SK-N-MC (cell line): ENCODE results near the gene MERTK.

ENCODE experiments used
- EZH2 ChIP-seq: fragments of 200-600 bp; sonication (generic); IDR thresholded peaks from one replicate; pipeline ENCODE4 v1.6.1; 2017; ENCODE audit warnings: antibody characterized with exemption
- POLR2AphosphoS5 ChIP-seq: IDR thresholded peaks from 2 replicates; pipeline ENCODE4 v1.6.1; 2012; ENCODE audit warnings: mild to moderate bottlenecking, low read depth, low read length, borderline replicate concordance

DNA sequence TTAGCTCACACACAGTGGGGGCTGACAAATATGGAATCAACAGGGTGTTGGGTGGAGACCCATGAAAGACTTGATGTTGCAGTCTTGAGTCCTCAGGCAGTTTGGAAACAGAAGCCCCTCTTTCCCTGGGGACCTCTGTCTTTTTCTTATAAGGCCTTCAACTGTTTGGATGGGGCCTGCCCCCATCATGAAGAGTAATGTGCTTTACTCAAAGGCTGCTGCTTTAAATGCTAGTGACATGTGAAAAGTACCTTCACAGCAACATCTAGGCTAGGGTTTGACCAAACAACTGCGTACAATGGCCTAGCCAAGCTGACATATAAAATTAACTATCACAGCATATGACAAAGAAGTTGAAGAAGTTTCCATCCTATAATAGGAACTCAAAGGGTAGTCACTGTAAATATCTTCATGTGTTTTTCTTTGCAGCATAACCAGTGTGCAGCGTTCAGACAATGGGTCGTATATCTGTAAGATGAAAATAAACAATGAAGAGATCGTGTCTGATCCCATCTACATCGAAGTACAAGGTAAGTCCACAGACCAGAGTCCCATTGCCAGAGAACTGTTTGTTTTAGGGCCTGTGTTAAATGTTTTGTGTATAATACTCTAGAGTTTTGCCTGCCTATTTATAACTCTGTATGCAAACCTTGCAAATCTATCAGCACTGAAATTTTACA, 46.3 kb downstream of the MERTK start:
- TF ChIP-seq EZH2: no peak
- TF ChIP-seq POLR2AphosphoS5: no peak
